NAMALWA (cell line): ENCODE measurements around the gene CCM2L.

ENCODE experiments used
- DNase-seq: peaks from one replicate; pipeline ENCODE4 v3.0.0-alpha.2; 2015; ENCODE audit warnings: low spot score

CCM2L gene

GRCh38 chr20:31996996-31997395 is 13.2 kb upstream of the CCM2L start:
- no peak for DNase-seq

- DNase-seq: no peak
Measured at GRCh38 chr20:31998246-31998645, 12.0 kb upstream of the CCM2L start.

GRCh38 chr20:32003325-32003724 is 6.9 kb upstream of the CCM2L start:
- DNase-seq: no peak

GRCh38 chr20:32004963-32005362 is 5.3 kb upstream of the CCM2L start:
- DNase-seq: peak; percentile 54

- DNase-seq: no peak
Measured at GRCh38 chr20:32006053-32006452, 4.2 kb upstream of the CCM2L start.

- DNase-seq: no peak
Measured at GRCh38 chr20:32006841-32007786, 3.1 kb upstream of the CCM2L start.

- DNase-seq: no peak
Measured at GRCh38 chr20:32007787-32008616, 2.2 kb upstream of the CCM2L start.

- DNase-seq: no peak
Measured at GRCh38 chr20:32009564-32009963, 674 bp upstream of the CCM2L start.

- DNase-seq: no peak
Measured at GRCh38 chr20:32010666-32011065, 428 bp downstream of the CCM2L start.

- DNase-seq: no peak
Measured at GRCh38 chr20:32012159-32012688, 2.0 kb downstream of the CCM2L start.

- DNase-seq: no peak
Measured at GRCh38 chr20:32013326-32013725, 3.1 kb downstream of the CCM2L start.

- DNase-seq: peak; percentile 41
Measured at GRCh38 chr20:32017711-32018251, 7.5 kb downstream of the CCM2L start.

- peak; percentile 31 for DNase-seq
Measured at GRCh38 chr20:32018269-32019155, 8.3 kb downstream of the CCM2L start.

GRCh38 chr20:32019156-32019510 is 8.9 kb downstream of the CCM2L start:
- no peak for DNase-seq

GRCh38 chr20:32019563-32020463 is 9.6 kb downstream of the CCM2L start:
- DNase-seq: no peak

- DNase-seq: no peak
Measured at GRCh38 chr20:32021091-32021490, 10.9 kb downstream of the CCM2L start.

- DNase-seq: peak; percentile 48
Measured at GRCh38 chr20:32024683-32025295, 14.6 kb downstream of the CCM2L start.

- DNase-seq: no peak
Measured at GRCh38 chr20:32027643-32028042, 17.4 kb downstream of the CCM2L start.

GRCh38 chr20:32028647-32029372 is 18.6 kb downstream of the CCM2L start:
- DNase-seq: no peak
